Heart left ventricle (tissue), 16 donors: Measurements from ENCODE around the gene DHRS1. TPM values are rescaled to one million over a fixed set of nuclear protein-coding genes. Genes with fewer than 3 reads are reported as not detected.

Experiments used
- ATAC-seq, 4 donors: fragments of 200-7000 bp; cut with Tn5 transposase; one replicate each; pipeline ENCODE4 v1.9.1; 2020 to 2022; ENCODE audit warnings: moderate library complexity in 4 of 4, mild to moderate bottlenecking in 3 of 4, moderate number of reproducible peaks in 1 of 4
- DNase-seq, 5 donors: peaks; one replicate each; pipeline ENCODE4 v3.0.0-alpha.2; 2020
- H3K27ac ChIP-seq, 12 donors: fragments of 200-600 bp; sonication (generic) in 4 of 12; one replicate each; pipeline versions ENCODE4 v1.5.0 to v1.8.0; 2016 to 2022; ENCODE audit warnings: mild to moderate bottlenecking in 2 of 12
- H3K27me3 ChIP-seq, 9 donors: fragments of 200-600 bp; sonication (generic) in 2 of 9; one replicate each; pipeline versions ENCODE4 v1.5.1 to v1.8.0; 2016 to 2022; ENCODE audit warnings: mild to moderate bottlenecking in 3 of 9
- H3K36me3 ChIP-seq, 9 donors: fragments of 200-600 bp; sonication (generic) in 2 of 9; one replicate each; pipeline versions ENCODE4 v1.5.0 to v1.8.0; 2018 to 2022; ENCODE audit warnings: mild to moderate bottlenecking in 2 of 9
- H3K4me1 ChIP-seq, 12 donors: fragments of 200-600 bp; sonication (generic) in 4 of 12; one replicate each; pipeline versions ENCODE4 v1.5.0 to v1.8.0; 2016 to 2022; ENCODE audit warnings: mild to moderate bottlenecking in 3 of 12
- H3K4me3 ChIP-seq, 12 donors: fragments of 200-600 bp; sonication (generic) in 4 of 12; one replicate each; pipeline versions ENCODE4 v1.5.0 to v1.8.0; 2017 to 2022; ENCODE audit warnings: mild to moderate bottlenecking in 9 of 12, moderate library complexity in 4 of 12
- H3K9me3 ChIP-seq, 12 donors: fragments of 200-600 bp; sonication (generic) in 4 of 12; one replicate each; pipeline versions ENCODE4 v1.5.0 to v1.8.0; 2016 to 2022; ENCODE audit warnings: mild to moderate bottlenecking in 1 of 12
- CTCF ChIP-seq, 12 donors: fragments of 200-600 bp; sonication (generic) in 4 of 12; IDR thresholded peaks; one replicate each; pipeline versions ENCODE4 v1.5.0 to v1.8.0; 2018 to 2022; ENCODE audit warnings: antibody characterized with exemption in 12 of 12, mild to moderate bottlenecking in 5 of 12
- POLR2A ChIP-seq, 2 donors: fragments of 450-650 bp; IDR thresholded peaks; one replicate each; pipeline ENCODE4 v1.6.1; 2017; ENCODE audit warnings: antibody characterized with exemption in 2 of 2, mild to moderate bottlenecking in 2 of 2, moderate library complexity in 2 of 2
- WGBS, 4 donors: extraction: QIAGEN DNeasy Blood & Tissue Kit in 2 of 4; methylation state at CpG; one replicate each; pipeline versions ENCODE4 v1.1.5 to v1.1.7; 2013 to 2018; 5-methylcytosine and 5-hydroxymethylcytosine counted together
- intact Hi-C, 10 donors: fragments of 100-400 bp; cut with DNase I; formaldehyde crosslinking; loops; one replicate each; pipeline versions ENCODE4 v1.11.1 to v1.14.2; 2022
- polyA plus RNA-seq, 2 donors: library from polyadenylated mRNA; stranded (reverse); fragments of 200-250 nt; gene quantifications; one replicate each; pipeline ENCODE4 v1.2.3, GENCODE V29; 2013
- total RNA-seq, 9 donors: library from RNA; depleted of rRNA in 2 of 9; stranded (reverse); fragments of >200 nt in 2 of 9; fragmentation: NEBNext Ultra II Directional in 3 of 9; extraction: Animal tissue kit (Norgen Biotek cat#: 25700) in 3 of 9; gene quantifications; one replicate each; pipeline versions ENCODE4 v1.1.0 to v1.2.4, GENCODE V29; 2016 to 2023
- donor health status: ischemic (EF 13 %, LVEDD 7.1; RV severe dilation, severe dysfunction).
- donor health status: healthy with polysubstance abuse.
- donor health status: DM: no; HTN: yes; CAD: no.
- donor health status: DM: no; HTN: no; CAD: no.
- donor health status: ischemic (EF 25% LVEDD 6.9; RV normal size, moderate dysfunction).
- donor health status: ischemic (EF 25% LVEDD 5.7; RV mildly dilated, moderate dysfunction).
- donor health status: healthy.
- donor health status: DM: yes; HTN: yes; CAD: no.
- donor health status: ischemic (EF 35%, LVEDD 5.7; RV mildly dilated, moderate dysfunction).
- donor health status: nonischemic (EF 11% LVEDD 7.7; RV severe dilation, severe dysfunction).
- donor health status: DM: yes; HTN: yes; CAD: no.
- donor health status: PGD.
- donor health status: ischemic (EF 29% LVEDD 5.4; RV normal size, mild dysfunction).
- donor health status: nonischemic (EF 23%, LVEDD 6.1; RV moderate dilation, normal function).

DHRS1 gene
- total and polyA plus RNA-seq, 11 donors: 5.5 to 18.1 (median 10.7) TPM

GRCh38 chr14:24308342-24309124 lies 9.0 kb upstream of the DHRS1 start:
- Histone ChIP-seq H3K27ac (no peak overlapping the region), H3K9me3 (no peaks in the 10 kb centered on the region), H3K4me1 (peaks cover 9 to 59% (median 37%) of the 10 kb centered on the region in 12 donors), H3K36me3 (peaks cover 0 to 44% (median 38%) of the 10 kb centered on the region in 9 donors), H3K4me3 (no peak overlapping the region), H3K27me3 (no peaks in the 10 kb centered on the region)
- WGBS, 4 donors: 82 to 87% (median 85%) methylated on average over 7 of the region's 7 CpGs
- intact Hi-C loops: no loop called here
- no peak for ATAC-seq
- TF ChIP-seq POLR2A (IDR thresholded peaks at IDR 0.05): no peak
- peak in 4 of 12 donors; percentile 1 to 40 (median 23) for TF ChIP-seq CTCF (IDR thresholded peaks at IDR 0.05)
- DNase-seq: peak in 1 of 5 donors; percentile 18

GRCh38 chr14:24307575-24308341 lies 8.2 kb upstream of the DHRS1 start, which contains the start of gene CIDEB:
TSS of gene CIDEB (minus strand) at chr14:24307977. CDS start at chr14:24307858, 119 bp downstream.
- Histone ChIP-seq H3K4me3 (no peak within 1 kb of the TSS), H3K36me3 (peaks cover 0 to 52% (median 46%) of the 10 kb centered on the region in 9 donors), H3K27ac (no peak within 1 kb of the TSS), H3K27me3 (no peaks in the 10 kb centered on the region), H3K9me3 (no peaks in the 10 kb centered on the region), H3K4me1 (peaks cover 9 to 52% (median 32%) of the 10 kb centered on the region in 12 donors)
- DNase-seq (peak in 3 of 5 donors; percentile 42 to 59 (median 58)), ATAC-seq (peak in 3 of 4 donors; percentile 3 to 23 (median 13))
- WGBS, 4 donors: 56 to 63% (median 61%) methylated on average over 6 of the region's 6 CpGs
- TF ChIP-seq CTCF (IDR thresholded peaks at IDR 0.05) (peak; percentile 79 to 96 (median 90)), POLR2A (IDR thresholded peaks at IDR 0.05) (no peak)
- intact Hi-C loops: no loop called here

- 80 to 85% (median 84%) methylated on average over 11 of the region's 11 CpGs for WGBS, 4 donors
- Histone ChIP-seq H3K27ac (no peak overlapping the region), H3K4me1 (peaks cover 5 to 46% (median 26%) of the 10 kb centered on the region in 12 donors), H3K4me3 (no peak overlapping the region), H3K9me3 (no peaks in the 10 kb centered on the region), H3K36me3 (peaks cover 0 to 58% (median 52%) of the 10 kb centered on the region in 9 donors), H3K27me3 (no peaks in the 10 kb centered on the region)
- DNase-seq (peak in 1 of 5 donors; percentile 14), ATAC-seq (no peak)
- intact Hi-C loops: no loop called here
- TF ChIP-seq POLR2A (IDR thresholded peaks at IDR 0.05) (no peak), CTCF (IDR thresholded peaks at IDR 0.05) (no peak)
Observed at GRCh38 chr14:24307156-24307574, 7.6 kb upstream of the DHRS1 start.

GRCh38 chr14:24304019-24304387 lies 4.4 kb upstream of the DHRS1 start:
- Histone ChIP-seq H3K27me3 (no peaks in the 10 kb centered on the region), H3K9me3 (no peaks in the 10 kb centered on the region), H3K4me1 (peaks cover 0 to 32% (median 16%) of the 10 kb centered on the region in 12 donors), H3K36me3 (peaks cover 0 to 69% (median 64%) of the 10 kb centered on the region in 9 donors), H3K4me3 (no peak overlapping the region), H3K27ac (no peak overlapping the region)
- TF ChIP-seq CTCF (IDR thresholded peaks at IDR 0.05): no peak
- no peak for TF ChIP-seq POLR2A (IDR thresholded peaks at IDR 0.05)
- intact Hi-C loops: no loop called here
- 96 to 98% (median 97%) methylated on average over 11 of the region's 11 CpGs for WGBS, 4 donors
- ATAC-seq: no peak
- no peak for DNase-seq
